RKO (cell line): Measurements from ENCODE around the gene OR10V1.

Experiments
- DNase-seq: peaks from one replicate; pipeline ENCODE4 v3.0.0-alpha.2; 2016; ENCODE audit warnings: low spot score

Gene OR10V1

GRCh38 chr11:59713745-59714144 is at the start of gene OR10V1:
Gene OR10V1, minus strand, starts transcription at chr11:59713845. Its CDS starts 0 bp downstream, at chr11:59713845.
- DNase-seq = no peak

- no peak for DNase-seq
Observed at GRCh38 chr11:59761993-59762392, 48.3 kb upstream of the OR10V1 start.

GRCh38 chr11:59760771-59761170 is 47.1 kb upstream of the OR10V1 start:
- no peak for DNase-seq

GRCh38 chr11:59759900-59760299 is 46.3 kb upstream of the OR10V1 start:
- DNase-seq = no peak

GRCh38 chr11:59758401-59759037 is 44.9 kb upstream of the OR10V1 start:
- no peak for DNase-seq

GRCh38 chr11:59756845-59757244 is 43.2 kb upstream of the OR10V1 start:
- DNase-seq = peak; percentile 52

GRCh38 chr11:59756558-59756840 is 42.9 kb upstream of the OR10V1 start:
- DNase-seq = peak; percentile 81

GRCh38 chr11:59755701-59756557 is 42.3 kb upstream of the OR10V1 start:
- peak; percentile 89 for DNase-seq

GRCh38 chr11:59754859-59755700 is 41.4 kb upstream of the OR10V1 start, which contains the start of gene STX3:
Gene STX3, plus strand, starts transcription at chr11:59755376. Its CDS starts 230 bp downstream, at chr11:59755606.
- DNase-seq = peak; percentile 92

GRCh38 chr11:59754494-59754858 is 40.8 kb upstream of the OR10V1 start:
- DNase-seq = peak; percentile 23

- DNase-seq = peak; percentile 88
Observed at GRCh38 chr11:59753650-59754493, 40.2 kb upstream of the OR10V1 start.

GRCh38 chr11:59746111-59746510 is 32.5 kb upstream of the OR10V1 start:
- no peak for DNase-seq

- no peak for DNase-seq
Observed at GRCh38 chr11:59730896-59731565, 17.4 kb upstream of the OR10V1 start.

- no peak for DNase-seq
Observed at GRCh38 chr11:59729834-59730233, 16.2 kb upstream of the OR10V1 start.

- no peak for DNase-seq
Observed at GRCh38 chr11:59728913-59729312, 15.3 kb upstream of the OR10V1 start.

GRCh38 chr11:59728154-59728553 is 14.5 kb upstream of the OR10V1 start:
- DNase-seq = no peak

- no peak for DNase-seq
Observed at GRCh38 chr11:59727426-59727825, 13.8 kb upstream of the OR10V1 start.

- DNase-seq = no peak
Observed at GRCh38 chr11:59724066-59724465, 10.4 kb upstream of the OR10V1 start.

- DNase-seq = no peak
Observed at GRCh38 chr11:59719556-59719955, 5.9 kb upstream of the OR10V1 start.

- DNase-seq = no peak
Observed at GRCh38 chr11:59716051-59716450, 2.4 kb upstream of the OR10V1 start.
